IMR-90 (cell line): Measurements from ENCODE around the gene COL5A3. TPM values are rescaled to one million over a fixed set of nuclear protein-coding genes. Genes with fewer than 3 reads are reported as not detected.
A peak's percentile ranks its signal among the peaks of the same experiment; 100 is the strongest.

Experiments used
- ATAC-seq: fragments of 200-7000 bp; cut with Tn5 transposase; 2 replicates; pipeline ENCODE4 v1.9.1; 2020; ENCODE audit warnings: low read depth, mild to moderate bottlenecking, moderate library complexity
- BruUV-seq: library from RNA; stranded (reverse); fragments of 400-500 nt; replicated peaks from 2 replicates; lab custom pipeline; 2021; lab: Mats Ljungman, UMichigan
- CTCF ChIA-PET: fragments of 300-600 bp; formaldehyde crosslinking; extraction: SDS; loops from one replicate; lab custom pipeline; 2021; ENCODE audit warnings: antibody characterized with exemption; lab: Yijun Ruan, JAX
- POLR2A ChIA-PET: fragments of 300-600 bp; sonication (Branson Sonifier 250); formaldehyde crosslinking; loops from one replicate; lab custom pipeline; 2022; ENCODE audit warnings: antibody characterized with exemption; ENCODE audit not compliant: unreplicated experiment; lab: Charles Lee
- DNase-seq: peaks from one replicate; pipeline ENCODE4 v3.0.0; 2013
- H2AFZ ChIP-seq: replicated peaks from 2 replicates; pipeline ENCODE3; 2013; ENCODE audit warnings: low read length, mild to moderate bottlenecking; ENCODE audit not compliant: poor library complexity
- H2AK5ac ChIP-seq: 2 replicates; pipeline ENCODE4 v1.6.1; 2013; ENCODE audit warnings: low read depth, low read length, inconsistent platforms
- H2AK9ac ChIP-seq: replicated peaks from 2 replicates; pipeline ENCODE3; 2013; ENCODE audit warnings: mild to moderate bottlenecking, low read depth, low read length, moderate library complexity; ENCODE audit not compliant: poor library complexity
- H2BK120ac ChIP-seq: 2 replicates; pipeline ENCODE4 v1.6.1; 2013; ENCODE audit warnings: low read depth, low read length, inconsistent platforms
- H2BK15ac ChIP-seq: 3 replicates; pipeline ENCODE4 v1.6.1; 2013; ENCODE audit warnings: low read depth, low read length, inconsistent platforms
- H2BK20ac ChIP-seq: 2 replicates; pipeline ENCODE4 v1.6.1; 2013; ENCODE audit warnings: low read depth, mild to moderate bottlenecking, inconsistent platforms, low read length, moderate library complexity
- H2BK5ac ChIP-seq: 2 replicates; pipeline ENCODE4 v1.6.1; 2013; ENCODE audit warnings: mild to moderate bottlenecking, low read depth, low read length, inconsistent platforms; ENCODE audit not compliant: poor library complexity, severe bottlenecking
- H3K14ac ChIP-seq: replicated peaks from 2 replicates; pipeline ENCODE4 v1.6.1; 2013; ENCODE audit warnings: low read depth, low read length, inconsistent platforms
- H3K18ac ChIP-seq: 2 replicates; pipeline ENCODE4 v1.6.1; 2013; ENCODE audit warnings: low read depth, low read length, control low read depth
- H3K23ac ChIP-seq: 2 replicates; pipeline ENCODE4 v1.6.1; 2013; ENCODE audit warnings: low read depth, low read length, inconsistent platforms
- H3K27ac ChIP-seq: 2 replicates; pipeline ENCODE4 v1.5.1; 2013; ENCODE audit warnings: mild to moderate bottlenecking, control low read depth, low read length; ENCODE audit not compliant: insufficient read depth
- H3K27me3 ChIP-seq: 2 replicates; pipeline ENCODE4 v1.6.1; 2013; ENCODE audit warnings: low read length; ENCODE audit not compliant: control insufficient read depth, insufficient read depth
- H3K36me3 ChIP-seq: 2 replicates; pipeline ENCODE4 v1.6.1; 2013; ENCODE audit warnings: low read length, mixed read lengths; ENCODE audit not compliant: control insufficient read depth, insufficient read depth
- H3K4ac ChIP-seq: 2 replicates; pipeline ENCODE4 v1.6.1; 2013; ENCODE audit warnings: low read depth, low read length, inconsistent platforms
- H3K4me1 ChIP-seq: 2 replicates; pipeline ENCODE4 v1.6.1; 2013; ENCODE audit warnings: low read length, mixed read lengths; ENCODE audit not compliant: control insufficient read depth, insufficient read depth
- H3K4me2 ChIP-seq: 2 replicates; pipeline ENCODE4 v1.6.1; 2013; ENCODE audit warnings: low read depth, mild to moderate bottlenecking, control low read depth, low read length, moderate library complexity
- H3K4me3 ChIP-seq: 2 replicates; pipeline ENCODE4 v1.5.1; 2013; ENCODE audit warnings: low read depth, mild to moderate bottlenecking, control low read depth, low read length, moderate library complexity; ENCODE audit not compliant: insufficient read depth
- H3K56ac ChIP-seq: 2 replicates; pipeline ENCODE4 v1.6.1; 2013; ENCODE audit warnings: low read length, inconsistent platforms; ENCODE audit not compliant: insufficient read depth; ENCODE audit errors: extremely low read depth
- H3K79me1 ChIP-seq, 2 experiments: 2 replicates each; pipeline ENCODE4 v1.6.1; 2013; ENCODE audit warnings: low read length in 2 of 2, inconsistent platforms in 1 of 2, low read depth in 1 of 2
- H3K9ac ChIP-seq: 2 replicates; pipeline ENCODE4 v1.6.1; 2013; ENCODE audit warnings: low read depth, low read length, control low read depth
- H3K9me1 ChIP-seq: 2 replicates; pipeline ENCODE4 v1.6.1; 2013; ENCODE audit warnings: low read length, inconsistent platforms; ENCODE audit not compliant: insufficient read depth
- H3K9me3 ChIP-seq: 2 replicates; pipeline ENCODE4 v1.6.1; 2013; ENCODE audit warnings: low read length; ENCODE audit not compliant: control insufficient read depth, insufficient read depth
- H4K20me1 ChIP-seq: 2 replicates; pipeline ENCODE4 v1.6.1; 2013; ENCODE audit warnings: low read length, inconsistent platforms; ENCODE audit not compliant: insufficient read depth
- H4K5ac ChIP-seq: 2 replicates; pipeline ENCODE4 v1.6.1; 2013; ENCODE audit warnings: mild to moderate bottlenecking, low read depth, low read length, control low read depth
- H4K8ac ChIP-seq, 2 experiments: 2 replicates each; pipeline ENCODE4 v1.6.1; 2013; ENCODE audit warnings: low read depth in 2 of 2, low read length in 2 of 2, control low read depth in 1 of 2, inconsistent platforms in 1 of 2
- H4K91ac ChIP-seq: 2 replicates; pipeline ENCODE4 v1.6.1; 2013; ENCODE audit warnings: low read depth, low read length, inconsistent platforms; ENCODE audit not compliant: insufficient read depth
- MAZ ChIP-seq: IDR thresholded peaks from 2 replicates; pipeline ENCODE4 v1.6.1; 2012; ENCODE audit warnings: low read depth, mild to moderate bottlenecking, low read length, improper control_type of control experiment, moderate library complexity, borderline replicate concordance
- MXI1 ChIP-seq: IDR thresholded peaks from 2 replicates; pipeline ENCODE4 v1.6.1; 2012; ENCODE audit warnings: low read depth, mild to moderate bottlenecking, low read length, moderate library complexity, borderline replicate concordance
- NFE2L2 ChIP-seq: fragments of 150-350 bp; IDR thresholded peaks from 2 replicates; pipeline ENCODE4 v1.6.1; 2016; ENCODE audit warnings: low read depth, mild to moderate bottlenecking, low read length
- USF2 ChIP-seq: fragments of 150-350 bp; IDR thresholded peaks from 2 replicates; pipeline ENCODE4 v1.6.1; 2017; ENCODE audit warnings: mild to moderate bottlenecking, antibody characterized with exemption, low read length, low read depth
- WGBS, 2 experiments: methylation state at CpG; one replicate each; pipeline versions ENCODE4 v1.1.5 to v1.1.7; 2013; ENCODE audit warnings: missing lambda C conversion rate in 2 of 2; ENCODE audit not compliant: insufficient read length in 1 of 2; ENCODE audit errors: extremely low coverage in 2 of 2; 5-methylcytosine and 5-hydroxymethylcytosine counted together
- dilution Hi-C: fragments of 300-500 bp; cut with HindIII; formaldehyde crosslinking; loops from one replicate; pipeline ENCODE4 v1.14.3; 2018; ENCODE audit warnings: low sequenced_read_pairs; ENCODE audit not compliant: unreplicated experiment
- in situ Hi-C: fragments of 300-500 bp; cut with MboI; formaldehyde crosslinking; loops from 3 replicates; pipeline ENCODE4 v1.14.3; 2019; ENCODE audit warnings: low sequenced_read_pairs, inconsistent platforms, mixed read lengths
- intact Hi-C: fragments of 100-400 bp; cut with micrococcal nuclease; formaldehyde crosslinking; loops from 2 replicates; pipeline ENCODE4 v1.10.0; 2022
- polyA plus RNA-seq, 3 experiments: library from polyadenylated mRNA; depleted of rRNA; stranded (reverse); fragments of >200 nt; gene quantifications; 2 replicates each; pipeline ENCODE4 v1.2.3, GENCODE V29; 2012; ENCODE audit warnings: low replicate concordance in 1 of 3
- total RNA-seq: library from RNA; depleted of rRNA; stranded (reverse); fragments of >200 nt; gene quantifications from 2 replicates; pipeline ENCODE4 v1.2.3, GENCODE V29; 2012

Gene COL5A3
- total and polyA plus RNA-seq, 2 of the 4 experiments (the other 2 are of a cell fraction): 0.54 to 1.5 TPM

- H3K27ac ChIP-seq: no peak overlapping the region
- H3K79me1 ChIP-seq: no peaks in the 10 kb centered on the region
- H2AFZ ChIP-seq: no peak overlapping the region
- H2BK5ac ChIP-seq: no peak overlapping the region
- H2AK9ac ChIP-seq: no peak overlapping the region
- no TSS peak for BruUV-seq
- no peaks in the 10 kb centered on the region for H4K20me1 ChIP-seq
- H3K27me3 ChIP-seq: no peaks in the 10 kb centered on the region
- no peak overlapping the region; the same call in 1 of the 2 replicates for H3K18ac ChIP-seq
- H3K36me3 ChIP-seq: no peaks in the 10 kb centered on the region; the same call in 1 of the 2 replicates
- no peak overlapping the region for H3K4ac ChIP-seq
- peak; percentile 29 for DNase-seq
- no peak overlapping the region for H3K4me2 ChIP-seq
- TF ChIP-seq NFE2L2 (no peak), USF2 (no peak), MAZ (no peak), MXI1 (no peak)
- no peak overlapping the region for H2BK120ac ChIP-seq
- H3K14ac ChIP-seq: no peak overlapping the region
- no peak overlapping the region for H2BK20ac ChIP-seq
- no peak overlapping the region for H2BK15ac ChIP-seq
- ATAC-seq: peak; percentile 32; the same call in 1 of the 2 replicates
- H4K8ac ChIP-seq: no peak overlapping the region
- in situ Hi-C loops: no loop called here
- no peaks in the 10 kb centered on the region for H3K9me3 ChIP-seq
- POLR2A ChIA-PET: interaction anchor here (0.6 to 0.7 kb wide), 2 partner anchors 11 to 109 kb away, joined by 3 to 4 read pairs; no protein-coding TSS in a partner anchor
- no peak overlapping the region for H3K23ac ChIP-seq
- H3K56ac ChIP-seq: no peak overlapping the region
- no peak overlapping the region for H3K9ac ChIP-seq
- CTCF ChIA-PET: interaction anchor here (0.6 to 3.2 kb wide), 3 partner anchors 10 to 29 kb away, joined by 4 to 10 read pairs (median 4); no protein-coding TSS in a partner anchor
- dilution Hi-C loops: no loop called here
- no peak overlapping the region for H4K5ac ChIP-seq
- H3K9me1 ChIP-seq: peaks cover 1% of the 10 kb centered on the region; the same call in 1 of the 2 replicates
- no peak overlapping the region for H2AK5ac ChIP-seq
- H4K91ac ChIP-seq: no peak overlapping the region
- H3K4me3 ChIP-seq: no peak overlapping the region
- peaks cover 6% of the 10 kb centered on the region for H3K4me1 ChIP-seq
- intact Hi-C loops: no loop called here
- WGBS, 2 experiments: 59% methylated on average over 6 of the region's 8 CpGs; no CpG with 5 or more reads in 1 of the 2 experiments
These were observed 23.5 kb downstream of the COL5A3 start for GRCh38 chr19:9986787-9987281.
